ENCODE results near the gene EGF. TPM values are rescaled to one million over a fixed set of nuclear protein-coding genes. Genes with fewer than 3 reads are reported as not detected.

The EGF gene
- total RNA-seq, 1 experiment from 2014 or later: 1.5 TPM

GRCh38 chr4:110009550-110009949, 96.9 kb downstream of the EGF start:
- H3K4me3 Mint-ChIP-seq: no peak overlapping the region
- DNase-seq: no peak
- no CpG with 5 or more reads among the region's 2 CpGs for WGBS (ENCODE audit: extremely low coverage, insufficient read length, low lambda C conversion rate)
- no peak overlapping the region for H3K18ac ChIP-seq (ENCODE audit: insufficient read length, low read depth, low read length)
- H3K27ac Mint-ChIP-seq: peak overlapping the region in 1 of 3 experiments; percentile 12; a peak in 1 of 7 replicates
- no peak overlapping the region for H2AFZ ChIP-seq (ENCODE audit: low read length)
- no peak overlapping the region for H3T11ph ChIP-seq (ENCODE audit: low read length)
- no peaks in the 10 kb centered on the region for H3K79me1 ChIP-seq (ENCODE audit: insufficient read depth, low read depth, low read length, poor library complexity, severe bottlenecking)
- no peaks in the 10 kb centered on the region; the same call in 1 of the 2 replicates for H3K4me1 ChIP-seq (ENCODE audit: insufficient read depth, low read length)
- no peak overlapping the region for H2BK5ac ChIP-seq (ENCODE audit: insufficient read length, low read length)
- no peaks in the 10 kb centered on the region for H3K9me3 Mint-ChIP-seq
- no peaks in the 10 kb centered on the region for H3K9me3 ChIP-seq (ENCODE audit: control insufficient read depth, low read depth, low read length)
- H3K56ac ChIP-seq (ENCODE audit: insufficient read length, low read depth, low read length): no peak overlapping the region
- no peak overlapping the region for H2BK12ac ChIP-seq (ENCODE audit: insufficient read length, low read depth, low read length)
- H3K36me3 Mint-ChIP-seq (ENCODE audit: insufficient read depth in 1 of 3, low read depth in 3 of 3): no peaks in the 10 kb centered on the region
- no peak overlapping the region for H3K27ac ChIP-seq (ENCODE audit: insufficient read length, low read depth, low read length)
- H4K91ac ChIP-seq (ENCODE audit: insufficient read length, low read depth, low read length): no peak overlapping the region
- no peak for TF ChIP-seq CTCF (conservative IDR thresholded peaks at IDR 0.05)
- no peak overlapping the region for H2BK20ac ChIP-seq (ENCODE audit: low read depth, low read length, poor library complexity, severe bottlenecking)
- H4K8ac ChIP-seq (replicated peaks; ENCODE audit: insufficient read length, low read depth, low read length): no peak overlapping the region
- H2BK15ac ChIP-seq (ENCODE audit: low read depth, low read length): no peak overlapping the region
- H3K23ac ChIP-seq (ENCODE audit: insufficient read length, low read depth, low read length): no peak overlapping the region
- H3K4me1 Mint-ChIP-seq: peaks cover 7 to 8% of the 10 kb centered on the region in 2 experiments
- H2BK120ac ChIP-seq (ENCODE audit: low read depth, low read length, poor library complexity, severe bottlenecking): no peak overlapping the region
- no peaks in the 10 kb centered on the region for H3K27me3 Mint-ChIP-seq (ENCODE audit: low read depth)
- H3K14ac ChIP-seq (ENCODE audit: insufficient read depth, low read length): no peak overlapping the region
- H3K4me2 ChIP-seq (ENCODE audit: insufficient read depth, insufficient read length, low read length): no peak overlapping the region
- no peak overlapping the region for H3K4ac ChIP-seq (ENCODE audit: low read depth, low read length)
- H3K9ac ChIP-seq (ENCODE audit: extremely low read depth, insufficient read length, low read length): no peak overlapping the region
- H3K27me3 ChIP-seq (ENCODE audit: insufficient read depth, low read length): no peaks in the 10 kb centered on the region
- no peaks in the 10 kb centered on the region for H4K20me1 ChIP-seq (ENCODE audit: control insufficient read depth, insufficient read depth, insufficient read length)
- H3K23me2 ChIP-seq (ENCODE audit: insufficient read length, low read depth, low read length, poor library complexity, severe bottlenecking): no peaks in the 10 kb centered on the region
- H4K5ac ChIP-seq (ENCODE audit: insufficient read length, low read depth, low read length): no peak overlapping the region
- no peak overlapping the region for H2AK5ac ChIP-seq (ENCODE audit: insufficient read length, low read length)
- no peaks in the 10 kb centered on the region for H3K79me2 ChIP-seq (ENCODE audit: insufficient read depth, low read length)
